BE2C (cell line): ENCODE data around the gene ACAD11.
"Not testable (repeated sequence)": the region's sequence is repeated elsewhere in the genome, so short reads cannot be mapped to it uniquely, and the experiment has no call there.

ENCODE experiments used
- DNase-seq: peaks from one replicate; pipeline ENCODE4 v3.0.0-alpha.2; 2020
- H3K27me3 ChIP-seq: fragments of 250-450 bp; sonication (Bioruptor Pico); 2 replicates; pipeline ENCODE4 v1.5.1; 2020; ENCODE audit warnings: mild to moderate bottlenecking
- H3K36me3 ChIP-seq: fragments of 250-450 bp; sonication (Bioruptor Pico); 2 replicates; pipeline ENCODE4 v1.5.1; 2020; ENCODE audit warnings: mild to moderate bottlenecking
- H3K4me1 ChIP-seq: fragments of 250-450 bp; sonication (Bioruptor Pico); 2 replicates; pipeline ENCODE4 v1.5.1; 2020
- H3K4me3 ChIP-seq: 2 replicates; pipeline ENCODE4 v1.5.1; 2011; ENCODE audit warnings: low read depth, low read length
- H3K9me3 ChIP-seq: fragments of 250-450 bp; sonication (Bioruptor Pico); 2 replicates; pipeline ENCODE4 v1.5.1; 2020
- TF ChIP-seq, protein P1 (sequence below): IDR thresholded peaks from 2 replicates; pipeline ENCODE4 v1.5.1; 2012; ENCODE audit warnings: mild to moderate bottlenecking, low read depth, low read length

Gene ACAD11

DNA sequence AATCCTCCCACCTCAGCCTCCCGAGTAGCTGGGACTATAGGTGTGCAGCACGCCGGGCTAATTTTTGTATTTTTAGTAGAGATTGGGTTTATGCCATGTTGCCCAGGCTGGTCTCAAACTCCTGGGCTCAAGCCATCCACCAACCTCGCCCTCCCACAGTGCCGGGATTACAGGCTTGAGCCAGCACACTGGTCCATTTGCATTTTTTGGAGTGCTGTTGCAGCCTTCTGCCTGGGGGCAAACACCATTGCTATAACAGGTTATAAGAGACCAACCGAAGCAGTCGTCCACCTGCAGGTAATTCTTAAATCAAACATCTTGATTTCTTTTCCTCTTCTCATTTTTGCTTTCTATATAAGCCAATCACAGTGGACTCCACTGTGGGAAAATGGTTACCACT, 34.8 kb downstream of the ACAD11 start:
- no peaks in the 10 kb centered on the region for H3K36me3 ChIP-seq
- no peaks in the 10 kb centered on the region for H3K9me3 ChIP-seq
- no peaks in the 10 kb centered on the region for H3K27me3 ChIP-seq
- no peak for DNase-seq
- H3K4me1 ChIP-seq = no peaks in the 10 kb centered on the region
- no peak overlapping the region for H3K4me3 ChIP-seq
- TF ChIP-seq, protein P1, sequence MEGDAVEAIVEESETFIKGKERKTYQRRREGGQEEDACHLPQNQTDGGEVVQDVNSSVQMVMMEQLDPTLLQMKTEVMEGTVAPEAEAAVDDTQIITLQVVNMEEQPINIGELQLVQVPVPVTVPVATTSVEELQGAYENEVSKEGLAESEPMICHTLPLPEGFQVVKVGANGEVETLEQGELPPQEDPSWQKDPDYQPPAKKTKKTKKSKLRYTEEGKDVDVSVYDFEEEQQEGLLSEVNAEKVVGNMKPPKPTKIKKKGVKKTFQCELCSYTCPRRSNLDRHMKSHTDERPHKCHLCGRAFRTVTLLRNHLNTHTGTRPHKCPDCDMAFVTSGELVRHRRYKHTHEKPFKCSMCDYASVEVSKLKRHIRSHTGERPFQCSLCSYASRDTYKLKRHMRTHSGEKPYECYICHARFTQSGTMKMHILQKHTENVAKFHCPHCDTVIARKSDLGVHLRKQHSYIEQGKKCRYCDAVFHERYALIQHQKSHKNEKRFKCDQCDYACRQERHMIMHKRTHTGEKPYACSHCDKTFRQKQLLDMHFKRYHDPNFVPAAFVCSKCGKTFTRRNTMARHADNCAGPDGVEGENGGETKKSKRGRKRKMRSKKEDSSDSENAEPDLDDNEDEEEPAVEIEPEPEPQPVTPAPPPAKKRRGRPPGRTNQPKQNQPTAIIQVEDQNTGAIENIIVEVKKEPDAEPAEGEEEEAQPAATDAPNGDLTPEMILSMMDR = no peak

- no peak overlapping the region for H3K4me3 ChIP-seq
- no peaks in the 10 kb centered on the region for H3K4me1 ChIP-seq
- DNase-seq = no peak
- H3K9me3 ChIP-seq = no peaks in the 10 kb centered on the region
- TF ChIP-seq, protein P1 = no peak
- no peaks in the 10 kb centered on the region for H3K36me3 ChIP-seq
- no peaks in the 10 kb centered on the region for H3K27me3 ChIP-seq
Observed at GRCh38 chr3:132623646-132624045, 36.0 kb downstream of the ACAD11 start.

GRCh38 chr3:132622761-132623160, 36.8 kb downstream of the ACAD11 start:
- TF ChIP-seq, protein P1 = no peak

DNA sequence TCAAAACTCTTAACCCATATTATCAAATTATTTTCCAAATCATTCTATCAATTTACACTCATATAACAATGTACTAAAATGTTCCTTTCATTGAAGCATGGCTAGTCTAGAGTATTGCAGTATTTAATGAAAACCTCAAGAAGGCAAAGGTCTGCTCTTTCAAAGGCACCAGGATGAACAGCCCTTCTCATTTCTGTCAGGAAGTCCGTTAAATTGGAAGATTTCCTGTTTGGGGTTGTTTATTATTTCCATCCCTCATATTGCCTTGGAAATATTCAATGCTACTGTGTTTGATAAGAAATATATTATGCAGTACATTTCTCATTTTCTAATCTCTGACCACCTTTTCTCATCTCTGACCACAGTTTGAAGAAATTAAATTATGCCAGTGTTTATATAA, 37.5 kb downstream of the ACAD11 start:
- no peaks in the 10 kb centered on the region for H3K9me3 ChIP-seq
- no peak overlapping the region for H3K4me3 ChIP-seq
- TF ChIP-seq, protein P1 = no peak
- no peaks in the 10 kb centered on the region for H3K27me3 ChIP-seq
- H3K36me3 ChIP-seq = no peaks in the 10 kb centered on the region
- H3K4me1 ChIP-seq = no peaks in the 10 kb centered on the region
- DNase-seq = no peak

More at GRCh38 chr3:132622761-132623160, 36.8 kb downstream of the ACAD11 start:
- no peak overlapping the region for H3K4me3 ChIP-seq
- H3K9me3 ChIP-seq = no peaks in the 10 kb centered on the region
- H3K4me1 ChIP-seq = no peaks in the 10 kb centered on the region
- H3K36me3 ChIP-seq = no peaks in the 10 kb centered on the region
- no peak for DNase-seq
- no peaks in the 10 kb centered on the region for H3K27me3 ChIP-seq

- no peaks in the 10 kb centered on the region for H3K9me3 ChIP-seq
- H3K4me1 ChIP-seq = peaks cover 3% of the 10 kb centered on the region; the same call in 1 of the 2 replicates
- H3K4me3 ChIP-seq = no peak overlapping the region
- H3K36me3 ChIP-seq = no peaks in the 10 kb centered on the region
- no peak for DNase-seq
- no peaks in the 10 kb centered on the region for H3K27me3 ChIP-seq
- TF ChIP-seq, protein P1 = no peak
Observed at GRCh38 chr3:132616780-132617179, 42.8 kb downstream of the ACAD11 start.

- no peaks in the 10 kb centered on the region for H3K27me3 ChIP-seq
- TF ChIP-seq, protein P1 = no peak
- no peak overlapping the region for H3K4me3 ChIP-seq
- no peak for DNase-seq
- no peaks in the 10 kb centered on the region for H3K36me3 ChIP-seq
- no peaks in the 10 kb centered on the region for H3K9me3 ChIP-seq
- peaks cover 3% of the 10 kb centered on the region; the same call in 1 of the 2 replicates for H3K4me1 ChIP-seq
Observed at GRCh38 chr3:132615881-132616280, 43.7 kb downstream of the ACAD11 start.

- not testable (repeated sequence) for H3K36me3 ChIP-seq, H3K9me3 ChIP-seq, H3K4me1 ChIP-seq, H3K4me3 ChIP-seq, DNase-seq, H3K27me3 ChIP-seq
Observed at GRCh38 chr3:132615301-132615700, 44.3 kb downstream of the ACAD11 start.

DNA sequence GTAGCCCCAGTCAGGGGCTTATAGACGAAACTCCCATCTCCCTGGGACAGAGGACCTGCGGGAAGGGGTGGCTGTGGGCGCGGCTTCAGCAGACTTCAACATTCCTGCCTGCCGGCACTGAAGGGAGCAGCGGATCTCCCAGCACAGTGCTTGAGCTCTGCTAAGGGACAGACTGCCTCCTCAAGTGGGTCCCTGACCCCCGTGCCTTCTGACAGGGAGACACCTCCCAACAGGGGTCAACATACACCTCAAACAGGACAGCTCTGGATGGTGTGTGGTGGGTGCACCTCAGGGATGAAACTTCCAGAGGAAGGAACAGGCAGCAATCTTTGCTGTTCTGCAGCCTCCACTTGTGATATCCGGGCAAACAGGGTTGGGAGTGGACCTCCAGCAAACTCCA, 53.0 kb downstream of the ACAD11 start:
- H3K4me3 ChIP-seq, H3K9me3 ChIP-seq, H3K36me3 ChIP-seq, H3K4me1 ChIP-seq, H3K27me3 ChIP-seq, DNase-seq: not testable (repeated sequence)
